Liver (tissue), 9 donors: ENCODE results near the gene CPAMD8. TPM values are rescaled to one million over a fixed set of nuclear protein-coding genes. Genes with fewer than 3 reads are reported as not detected.

Source experiments
- DNase-seq: peaks from one replicate; pipeline ENCODE4 v3.0.0-alpha.2; 2017; ENCODE audit warnings: low spot score
- H3K27ac ChIP-seq, 2 donors: one replicate each; pipeline ENCODE4 v1.7.0; 2013; ENCODE audit warnings: inconsistent platforms in 2 of 2, low read length in 2 of 2, control low read depth in 1 of 2, low read depth in 1 of 2, mild to moderate bottlenecking in 1 of 2
- H3K27me3 ChIP-seq, 4 donors: one replicate each; pipeline versions ENCODE4 v1.6.1 to v1.7.0; 2013; ENCODE audit warnings: low read length in 3 of 4, inconsistent platforms in 1 of 4, mild to moderate bottlenecking in 1 of 4, moderate library complexity in 1 of 4; ENCODE audit not compliant: control insufficient read depth in 4 of 4, insufficient read depth in 4 of 4
- H3K36me3 ChIP-seq, 4 donors: one replicate each; pipeline versions ENCODE4 v1.6.1 to v1.7.0; 2013; ENCODE audit warnings: low read length in 3 of 4, mild to moderate bottlenecking in 3 of 4, low read depth in 1 of 4, moderate library complexity in 1 of 4; ENCODE audit not compliant: control insufficient read depth in 4 of 4, insufficient read depth in 3 of 4
- H3K4me1 ChIP-seq, 4 donors: one replicate each; pipeline versions ENCODE4 v1.6.1 to v1.7.0; 2013; ENCODE audit warnings: low read length in 3 of 4, mild to moderate bottlenecking in 3 of 4, moderate library complexity in 1 of 4; ENCODE audit not compliant: control insufficient read depth in 4 of 4, insufficient read depth in 4 of 4
- H3K4me3 ChIP-seq, 3 donors: one replicate each; pipeline versions ENCODE4 v1.6.1 to v1.7.0; 2013; ENCODE audit warnings: low read length in 3 of 3, control low read depth in 1 of 3, low read depth in 1 of 3, mild to moderate bottlenecking in 1 of 3
- H3K9ac ChIP-seq, 2 donors: one replicate each; pipeline ENCODE4 v1.7.0; 2013; ENCODE audit warnings: low read length in 2 of 2, mild to moderate bottlenecking in 2 of 2, moderate library complexity in 2 of 2, control low read depth in 1 of 2, low read depth in 1 of 2
- H3K9me3 ChIP-seq, 4 donors: one replicate each; pipeline versions ENCODE4 v1.6.1 to v1.7.0; 2013; ENCODE audit warnings: low read length in 3 of 4; ENCODE audit not compliant: control insufficient read depth in 4 of 4
- EGR1 ChIP-seq, 2 donors: IDR thresholded peaks; 2 replicates each; pipeline ENCODE4 v1.6.1; 2016 to 2018; ENCODE audit warnings: antibody characterized with exemption in 2 of 2, low read depth in 2 of 2
- FOXA1 ChIP-seq: IDR thresholded peaks from 2 replicates; pipeline ENCODE4 v1.6.1; 2016; ENCODE audit warnings: antibody characterized with exemption
- FOXA2 ChIP-seq: IDR thresholded peaks from 2 replicates; pipeline ENCODE4 v1.6.1; 2016; ENCODE audit warnings: antibody characterized with exemption
- GABPA ChIP-seq, 2 donors: IDR thresholded peaks in 1 of 2; conservative IDR thresholded peaks in 1 of 2; 2 replicates each; pipeline ENCODE4 v1.6.1; 2016; ENCODE audit warnings: antibody characterized with exemption in 2 of 2, mild to moderate bottlenecking in 1 of 2, moderate library complexity in 1 of 2
- HNF4A ChIP-seq, 2 donors: conservative IDR thresholded peaks; 2 replicates each; pipeline ENCODE4 v1.6.1; 2016; ENCODE audit warnings: antibody characterized with exemption in 2 of 2, mild to moderate bottlenecking in 2 of 2
- HNF4G ChIP-seq: IDR thresholded peaks from 2 replicates; pipeline ENCODE4 v1.6.1; 2016; ENCODE audit warnings: antibody characterized with exemption
- JUND ChIP-seq, 2 donors: IDR thresholded peaks; 2 replicates each; pipeline ENCODE4 v1.6.1; 2016; ENCODE audit warnings: antibody characterized with exemption in 2 of 2
- NR2F2 ChIP-seq: IDR thresholded peaks from 2 replicates; pipeline ENCODE4 v1.6.1; 2016; ENCODE audit warnings: antibody characterized with exemption
- RAD21 ChIP-seq, 2 donors: IDR thresholded peaks; 2 replicates each; pipeline ENCODE4 v1.6.1; 2016; ENCODE audit warnings: antibody characterized with exemption in 2 of 2, mild to moderate bottlenecking in 2 of 2
- RXRA ChIP-seq, 2 donors: IDR thresholded peaks; 2 replicates each; pipeline ENCODE4 v1.6.1; 2017 to 2018; ENCODE audit warnings: antibody characterized with exemption in 2 of 2, mild to moderate bottlenecking in 1 of 2
- SP1 ChIP-seq: IDR thresholded peaks from 2 replicates; pipeline ENCODE4 v1.6.1; 2018; ENCODE audit warnings: antibody characterized with exemption, mild to moderate bottlenecking
- TAF1 ChIP-seq: conservative IDR thresholded peaks from 2 replicates; pipeline ENCODE4 v1.6.1; 2016; ENCODE audit warnings: antibody characterized with exemption, mild to moderate bottlenecking
- YY1 ChIP-seq: IDR thresholded peaks from 2 replicates; pipeline ENCODE4 v1.6.1; 2016; ENCODE audit warnings: antibody characterized with exemption, mild to moderate bottlenecking
- WGBS: extraction: QIAGEN DNeasy Blood & Tissue Kit; methylation state at CpG from one replicate; pipeline ENCODE4 v1.1.7; 2013; 5-methylcytosine and 5-hydroxymethylcytosine counted together
- polyA plus RNA-seq, 2 donors: library from polyadenylated mRNA; stranded (reverse) in 1 of 2; unstranded in 1 of 2; fragments of 200-250 nt in 1 of 2; fragments of >200 nt in 1 of 2; fragmentation: Nextera tagmentation in 1 of 2; extraction: Ambion mirVana in 1 of 2; gene quantifications; one replicate each; pipeline versions ENCODE4 v1.2.1 to v1.2.3, GENCODE V29; 2013 to 2015
- total RNA-seq, 2 donors: library from RNA; depleted of rRNA; stranded (reverse); fragments of >200 nt; gene quantifications; one replicate each; pipeline ENCODE4 v1.2.3, GENCODE V29; 2014
- TF ChIP-seq, protein P1 (sequence below): IDR thresholded peaks from 2 replicates; pipeline ENCODE4 v1.6.1; 2016; ENCODE audit warnings: antibody characterized with exemption
- TF ChIP-seq, protein P2 (sequence below): fragments of 150-350 bp; IDR thresholded peaks from 2 replicates; pipeline ENCODE4 v1.5.1; 2017; ENCODE audit warnings: improper control_type of control experiment, low read depth, low read length; ENCODE audit not compliant: missing input control
- TF ChIP-seq, protein P3 (sequence below): IDR thresholded peaks from 2 replicates; pipeline ENCODE4 v1.6.1; 2016; ENCODE audit warnings: antibody characterized with exemption
- TF ChIP-seq, protein P4 (sequence below): IDR thresholded peaks from 2 replicates; pipeline ENCODE4 v1.6.1; 2016; ENCODE audit warnings: antibody characterized with exemption, mild to moderate bottlenecking
- TF ChIP-seq, protein P5 (sequence below): IDR thresholded peaks from 2 replicates; pipeline ENCODE4 v1.6.1; 2016; ENCODE audit warnings: antibody characterized with exemption
- donor health status: healthy.
- donor health status: healthy.
- donor health status: healthy.
- donor health status: healthy.
- donor health status: healthy.

CPAMD8 gene
- total and polyA plus RNA-seq, 4 donors: 0.92 to 1.4 (median 1.1) TPM

DNA sequence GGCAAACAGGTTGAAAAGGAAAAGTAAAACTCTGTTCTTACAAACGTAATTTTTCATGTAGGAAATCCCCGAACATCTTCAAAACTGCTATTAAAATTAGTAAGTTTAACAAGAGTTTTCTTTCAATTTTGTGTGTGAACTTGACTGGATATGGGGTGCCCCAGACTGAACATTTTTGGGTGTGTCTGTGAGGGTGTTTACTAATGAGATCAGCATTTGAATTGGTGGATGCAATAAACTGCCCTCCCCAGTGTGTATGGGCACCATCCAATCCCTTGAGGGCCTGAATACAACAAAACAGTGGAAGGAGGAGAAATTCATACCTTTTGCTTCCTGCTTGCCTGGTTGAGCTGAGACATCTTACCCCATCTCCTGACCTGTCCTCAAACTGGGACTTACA lies 36.8 kb upstream of the CPAMD8 start:
- TF ChIP-seq, protein P1, sequence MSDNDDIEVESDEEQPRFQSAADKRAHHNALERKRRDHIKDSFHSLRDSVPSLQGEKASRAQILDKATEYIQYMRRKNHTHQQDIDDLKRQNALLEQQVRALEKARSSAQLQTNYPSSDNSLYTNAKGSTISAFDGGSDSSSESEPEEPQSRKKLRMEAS: no peak
- TF ChIP-seq NR2F2: no peak
- TF ChIP-seq, protein P2, sequence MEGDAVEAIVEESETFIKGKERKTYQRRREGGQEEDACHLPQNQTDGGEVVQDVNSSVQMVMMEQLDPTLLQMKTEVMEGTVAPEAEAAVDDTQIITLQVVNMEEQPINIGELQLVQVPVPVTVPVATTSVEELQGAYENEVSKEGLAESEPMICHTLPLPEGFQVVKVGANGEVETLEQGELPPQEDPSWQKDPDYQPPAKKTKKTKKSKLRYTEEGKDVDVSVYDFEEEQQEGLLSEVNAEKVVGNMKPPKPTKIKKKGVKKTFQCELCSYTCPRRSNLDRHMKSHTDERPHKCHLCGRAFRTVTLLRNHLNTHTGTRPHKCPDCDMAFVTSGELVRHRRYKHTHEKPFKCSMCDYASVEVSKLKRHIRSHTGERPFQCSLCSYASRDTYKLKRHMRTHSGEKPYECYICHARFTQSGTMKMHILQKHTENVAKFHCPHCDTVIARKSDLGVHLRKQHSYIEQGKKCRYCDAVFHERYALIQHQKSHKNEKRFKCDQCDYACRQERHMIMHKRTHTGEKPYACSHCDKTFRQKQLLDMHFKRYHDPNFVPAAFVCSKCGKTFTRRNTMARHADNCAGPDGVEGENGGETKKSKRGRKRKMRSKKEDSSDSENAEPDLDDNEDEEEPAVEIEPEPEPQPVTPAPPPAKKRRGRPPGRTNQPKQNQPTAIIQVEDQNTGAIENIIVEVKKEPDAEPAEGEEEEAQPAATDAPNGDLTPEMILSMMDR: no peak
- TF ChIP-seq HNF4A (conservative IDR thresholded peaks at IDR 0.05): no peak
- no peak for TF ChIP-seq RAD21 (IDR thresholded peaks at IDR 0.05)
- no peak for TF ChIP-seq JUND (IDR thresholded peaks at IDR 0.05)
- TF ChIP-seq, protein P3, sequence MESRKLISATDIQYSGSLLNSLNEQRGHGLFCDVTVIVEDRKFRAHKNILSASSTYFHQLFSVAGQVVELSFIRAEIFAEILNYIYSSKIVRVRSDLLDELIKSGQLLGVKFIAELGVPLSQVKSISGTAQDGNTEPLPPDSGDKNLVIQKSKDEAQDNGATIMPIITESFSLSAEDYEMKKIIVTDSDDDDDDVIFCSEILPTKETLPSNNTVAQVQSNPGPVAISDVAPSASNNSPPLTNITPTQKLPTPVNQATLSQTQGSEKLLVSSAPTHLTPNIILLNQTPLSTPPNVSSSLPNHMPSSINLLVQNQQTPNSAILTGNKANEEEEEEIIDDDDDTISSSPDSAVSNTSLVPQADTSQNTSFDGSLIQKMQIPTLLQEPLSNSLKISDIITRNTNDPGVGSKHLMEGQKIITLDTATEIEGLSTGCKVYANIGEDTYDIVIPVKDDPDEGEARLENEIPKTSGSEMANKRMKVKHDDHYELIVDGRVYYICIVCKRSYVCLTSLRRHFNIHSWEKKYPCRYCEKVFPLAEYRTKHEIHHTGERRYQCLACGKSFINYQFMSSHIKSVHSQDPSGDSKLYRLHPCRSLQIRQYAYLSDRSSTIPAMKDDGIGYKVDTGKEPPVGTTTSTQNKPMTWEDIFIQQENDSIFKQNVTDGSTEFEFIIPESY: no peak
- no peak for TF ChIP-seq HNF4G
- TF ChIP-seq SP1: no peak
- TF ChIP-seq, protein P4, sequence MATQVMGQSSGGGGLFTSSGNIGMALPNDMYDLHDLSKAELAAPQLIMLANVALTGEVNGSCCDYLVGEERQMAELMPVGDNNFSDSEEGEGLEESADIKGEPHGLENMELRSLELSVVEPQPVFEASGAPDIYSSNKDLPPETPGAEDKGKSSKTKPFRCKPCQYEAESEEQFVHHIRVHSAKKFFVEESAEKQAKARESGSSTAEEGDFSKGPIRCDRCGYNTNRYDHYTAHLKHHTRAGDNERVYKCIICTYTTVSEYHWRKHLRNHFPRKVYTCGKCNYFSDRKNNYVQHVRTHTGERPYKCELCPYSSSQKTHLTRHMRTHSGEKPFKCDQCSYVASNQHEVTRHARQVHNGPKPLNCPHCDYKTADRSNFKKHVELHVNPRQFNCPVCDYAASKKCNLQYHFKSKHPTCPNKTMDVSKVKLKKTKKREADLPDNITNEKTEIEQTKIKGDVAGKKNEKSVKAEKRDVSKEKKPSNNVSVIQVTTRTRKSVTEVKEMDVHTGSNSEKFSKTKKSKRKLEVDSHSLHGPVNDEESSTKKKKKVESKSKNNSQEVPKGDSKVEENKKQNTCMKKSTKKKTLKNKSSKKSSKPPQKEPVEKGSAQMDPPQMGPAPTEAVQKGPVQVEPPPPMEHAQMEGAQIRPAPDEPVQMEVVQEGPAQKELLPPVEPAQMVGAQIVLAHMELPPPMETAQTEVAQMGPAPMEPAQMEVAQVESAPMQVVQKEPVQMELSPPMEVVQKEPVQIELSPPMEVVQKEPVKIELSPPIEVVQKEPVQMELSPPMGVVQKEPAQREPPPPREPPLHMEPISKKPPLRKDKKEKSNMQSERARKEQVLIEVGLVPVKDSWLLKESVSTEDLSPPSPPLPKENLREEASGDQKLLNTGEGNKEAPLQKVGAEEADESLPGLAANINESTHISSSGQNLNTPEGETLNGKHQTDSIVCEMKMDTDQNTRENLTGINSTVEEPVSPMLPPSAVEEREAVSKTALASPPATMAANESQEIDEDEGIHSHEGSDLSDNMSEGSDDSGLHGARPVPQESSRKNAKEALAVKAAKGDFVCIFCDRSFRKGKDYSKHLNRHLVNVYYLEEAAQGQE: no peak
- TF ChIP-seq TAF1: no peak
- TF ChIP-seq GABPA (IDR thresholded peaks at IDR 0.05 in 1 of 2, conservative IDR thresholded peaks at IDR 0.05 in 1 of 2): no peak
- TF ChIP-seq, protein P5, sequence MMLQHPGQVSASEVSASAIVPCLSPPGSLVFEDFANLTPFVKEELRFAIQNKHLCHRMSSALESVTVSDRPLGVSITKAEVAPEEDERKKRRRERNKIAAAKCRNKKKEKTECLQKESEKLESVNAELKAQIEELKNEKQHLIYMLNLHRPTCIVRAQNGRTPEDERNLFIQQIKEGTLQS: no peak
- TF ChIP-seq EGR1 (IDR thresholded peaks at IDR 0.05; ENCODE audit: low read depth in 2 of 2): no peak
- no peak for TF ChIP-seq FOXA2
- TF ChIP-seq YY1: no peak
- no peak for TF ChIP-seq FOXA1
- no peak for TF ChIP-seq RXRA (IDR thresholded peaks at IDR 0.05)
- Histone ChIP-seq H3K4me1 (peaks cover 0 to 3% (median 1%) of the 10 kb centered on the region in 4 donors), H3K4me3 (no peak overlapping the region), H3K36me3 (peaks cover under 1 to 15% (median 6%) of the 10 kb centered on the region in 4 donors), H3K9me3 (peaks cover 0 to 1% (median 0%) of the 10 kb centered on the region in 4 donors), H3K9ac (no peak overlapping the region), H3K27ac (no peak overlapping the region), H3K27me3 (no peaks in the 10 kb centered on the region)
- 89% methylated on average over 2 of the region's 2 CpGs for WGBS
- no peak for DNase-seq
